Testis (tissue), 5 donors: ENCODE measurements around the gene NMNAT3. TPM values are rescaled to one million over a fixed set of nuclear protein-coding genes. Genes with fewer than 3 reads are reported as not detected.
A peak's percentile ranks its signal among the peaks of the same experiment; 100 is the strongest.

Experiments
- DNase-seq: peaks from one replicate; pipeline ENCODE4 v3.0.0-alpha.2; 2019
- H3K27ac ChIP-seq, 2 donors: fragments of 200-600 bp; sonication (generic); one replicate each; pipeline ENCODE4 v1.5.1; 2019
- H3K27me3 ChIP-seq: fragments of 200-600 bp; sonication (generic); one replicate; pipeline ENCODE4 v1.5.1; 2019
- H3K36me3 ChIP-seq: fragments of 200-600 bp; sonication (generic); one replicate; pipeline ENCODE4 v1.5.1; 2017; ENCODE audit warnings: low read depth; ENCODE audit errors: missing control alignments
- H3K4me1 ChIP-seq: fragments of 200-600 bp; sonication (generic); one replicate; pipeline ENCODE4 v1.5.1; 2019
- H3K4me3 ChIP-seq, 2 donors: fragments of 200-600 bp; sonication (generic); one replicate each; pipeline ENCODE4 v1.5.1; 2017 to 2019
- H3K9me3 ChIP-seq: fragments of 200-600 bp; sonication (generic); one replicate; pipeline ENCODE4 v1.5.1; 2017
- CTCF ChIP-seq, 3 experiments: fragments of 450-650 bp in 2 of 3; fragments of 200-600 bp in 1 of 3; sonication (generic) in 1 of 3; IDR thresholded peaks; one replicate each; pipeline ENCODE4 v1.5.1; 2016 to 2019; ENCODE audit warnings: antibody characterized with exemption in 3 of 3, mild to moderate bottlenecking in 2 of 3, moderate library complexity in 1 of 3
- POLR2A ChIP-seq: fragments of 450-650 bp; IDR thresholded peaks from one replicate; pipeline ENCODE4 v1.6.1; 2017; ENCODE audit warnings: antibody characterized with exemption, mild to moderate bottlenecking, moderate library complexity
- WGBS, 2 donors: methylation state at CpG; one replicate each; pipeline ENCODE4 v1.1.5; 2018; 5-methylcytosine and 5-hydroxymethylcytosine counted together
- intact Hi-C: fragments of 100-400 bp; cut with DNase I; formaldehyde crosslinking; loops from one replicate; pipeline ENCODE4 v1.15.1; 2023; ENCODE audit warnings: low total_unique reads
- long read RNA-seq, 2 donors: transcript quantifications; one replicate each; lab custom pipeline, GENCODE V29; 2026
- polyA plus RNA-seq: library from polyadenylated mRNA; stranded (reverse); fragments of 350-450 nt; fragmentation: Illumina TruSeq; extraction: RNeasy Lipid Tissue Mini Kit (QIAGEN cat#74804); gene quantifications from one replicate; pipeline ENCODE4 v1.2.3, GENCODE V29; 2014; ENCODE audit warnings: low read depth, low replicate concordance; ENCODE audit not compliant: insufficient read depth
- total RNA-seq, 2 donors: library from RNA; depleted of rRNA; stranded (reverse); fragments of >200 nt; gene quantifications; one replicate each; pipeline ENCODE4 v1.2.3, GENCODE V29; 2016

The NMNAT3 gene
- total RNA-seq, result 10 to 100 TPM; 21.1 to 23.9 TPM
- polyA plus RNA-seq, result 76.5 TPM
- long read RNA-seq, donor 1, partial matches to known transcripts, result 0 of 1 reads
- long read RNA-seq, donor 1, other reads (novel, unspliced or antisense), result 0 of 1 reads
- long read RNA-seq, donor 2, partial matches to known transcripts, result 0 of 3 reads
- long read RNA-seq, donor 2, other reads (novel, unspliced or antisense), result 0 of 3 reads

- TF ChIP-seq CTCF (IDR thresholded peaks at IDR 0.05) (no peak), POLR2A (no peak)
- H3K27me3 ChIP-seq, result no peaks in the 10 kb centered on the region
- no peaks in the 10 kb centered on the region for H3K36me3 ChIP-seq
- no peaks in the 10 kb centered on the region for H3K9me3 ChIP-seq
- DNase-seq, result peak; percentile 90
- peak within 1 kb of the TSS in 1 of 2 donors; percentile 52 for H3K27ac ChIP-seq
- intact Hi-C loops, result no loop called here
- 4 to 6% methylated on average over 29 to 56 of the region's 65 CpGs for WGBS, 2 donors
- H3K4me1 ChIP-seq, result peaks cover 5% of the 10 kb centered on the region
- H3K4me3 ChIP-seq, result peak within 1 kb of the TSS; percentile 69 to 76
Measured at GRCh38 chr3:139677388-139678155, at the start of gene NMNAT3. TSS of gene NMNAT3 (minus strand) at chr3:139677972. CDS start at chr3:139627724, 50,248 bp downstream.

GRCh38 chr3:139721370-139721769 is 43.6 kb upstream of the NMNAT3 start:
- Histone ChIP-seq H3K4me3 (no peak overlapping the region), H3K27ac (no peak overlapping the region), H3K36me3 (no peaks in the 10 kb centered on the region), H3K27me3 (no peaks in the 10 kb centered on the region), H3K4me1 (no peaks in the 10 kb centered on the region), H3K9me3 (no peaks in the 10 kb centered on the region)
- intact Hi-C loops, result no loop called here
- 86 to 100% methylated on average over 1 of the region's 1 CpG for WGBS, 2 donors
- no peak for TF ChIP-seq CTCF (IDR thresholded peaks at IDR 0.05)
- no peak for TF ChIP-seq POLR2A
- no peak for DNase-seq

GRCh38 chr3:139718415-139718814 is 40.6 kb upstream of the NMNAT3 start:
- DNase-seq, result peak; percentile 74
- intact Hi-C loops, result no loop called here
- TF ChIP-seq POLR2A (no peak), CTCF (IDR thresholded peaks at IDR 0.05) (peak; percentile 20 to 57 (median 31))

GRCh38 chr3:139716908-139717485 is 39.2 kb upstream of the NMNAT3 start:
- WGBS, 2 donors, result 42% methylated on average over 3 of the region's 3 CpGs
- intact Hi-C loops, result no loop called here
- Histone ChIP-seq H3K4me3 (no peak overlapping the region), H3K9me3 (no peaks in the 10 kb centered on the region), H3K27me3 (no peaks in the 10 kb centered on the region), H3K36me3 (no peaks in the 10 kb centered on the region), H3K4me1 (no peaks in the 10 kb centered on the region), H3K27ac (no peak overlapping the region)
- TF ChIP-seq CTCF (IDR thresholded peaks at IDR 0.05) (no peak), POLR2A (no peak)
- no peak for DNase-seq

More at GRCh38 chr3:139718415-139718814, 40.6 kb upstream of the NMNAT3 start:
- Histone ChIP-seq H3K9me3 (no peaks in the 10 kb centered on the region), H3K4me1 (no peaks in the 10 kb centered on the region), H3K27ac (no peak overlapping the region), H3K27me3 (no peaks in the 10 kb centered on the region), H3K36me3 (no peaks in the 10 kb centered on the region), H3K4me3 (no peak overlapping the region)
- WGBS, 2 donors, result 43 to 49% methylated on average over 3 of the region's 3 CpGs
